Hypothalamus (tissue), 51 donors: ENCODE measurements around the gene HCK.

ENCODE experiments used
- DNase-seq, 51 donors: peaks; one replicate each; lab custom pipeline; 2025; lab: John Stamatoyannopoulos, UW

Gene HCK

DNA sequence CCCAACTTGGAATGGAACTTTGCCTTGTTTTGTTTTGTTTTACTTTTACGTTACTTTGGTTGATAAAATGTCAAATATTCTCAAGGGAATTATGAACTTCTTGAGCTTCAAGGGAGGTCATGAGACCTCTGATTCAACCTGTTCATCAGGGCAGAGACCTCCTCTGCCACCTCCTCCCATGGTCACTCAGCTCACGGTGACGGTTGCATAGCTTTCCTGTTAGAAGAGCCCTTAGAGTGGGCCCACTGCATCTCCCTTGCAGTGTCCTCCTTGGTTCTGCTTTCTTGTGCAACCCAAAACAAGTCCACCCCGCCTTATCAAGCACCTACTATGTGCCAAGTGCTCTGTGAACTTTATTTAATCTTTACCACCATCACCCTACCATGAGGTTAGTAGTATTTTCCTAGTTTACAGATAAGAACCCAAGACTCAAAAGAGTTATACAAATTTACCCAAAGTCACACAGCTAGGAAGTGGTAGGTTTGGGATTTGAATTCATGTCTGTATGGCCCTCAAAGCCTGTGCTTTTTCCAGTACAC lies 72.9 kb downstream of the HCK start:
- DNase-seq = no peak

DNA sequence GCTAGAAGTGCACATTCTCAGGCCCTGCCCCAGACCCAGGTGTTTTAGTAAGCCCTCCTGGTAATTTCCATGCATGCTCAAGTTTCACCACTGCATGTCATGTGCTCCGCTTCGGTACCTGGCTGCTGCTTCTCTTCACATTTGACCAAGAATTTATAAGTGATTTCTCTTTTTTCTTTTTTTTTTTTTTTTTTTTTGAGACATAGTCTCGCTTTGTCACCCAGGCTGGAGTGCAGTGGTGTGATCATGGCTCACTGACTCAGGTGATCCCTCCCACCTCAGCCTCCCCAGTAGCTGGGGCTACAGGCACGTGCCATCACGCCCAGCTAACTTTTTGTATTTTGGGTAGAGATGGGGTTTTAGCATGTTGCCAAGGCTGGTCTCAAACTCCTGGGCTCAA lies 73.5 kb downstream of the HCK start:
- DNase-seq = no peak

DNA sequence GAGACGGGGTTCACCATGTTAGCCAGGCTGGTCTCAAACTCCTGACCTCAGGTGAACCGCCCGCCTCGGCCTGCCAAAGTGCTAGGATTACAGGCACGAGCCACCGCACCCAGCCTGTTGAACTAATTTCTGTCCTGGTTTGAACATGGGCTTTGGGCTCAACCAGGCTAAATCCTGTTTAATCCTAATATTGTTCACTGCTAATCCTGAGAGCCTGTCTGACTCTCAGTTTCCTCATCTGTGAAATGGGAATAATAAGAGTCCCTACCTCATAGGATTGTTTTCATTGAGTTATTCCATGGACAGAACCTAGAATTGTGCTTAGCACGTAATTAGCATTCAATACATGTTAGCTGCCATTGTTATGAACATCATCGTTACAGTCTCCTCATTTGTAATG lies 74.9 kb downstream of the HCK start:
- no peak for DNase-seq

DNA sequence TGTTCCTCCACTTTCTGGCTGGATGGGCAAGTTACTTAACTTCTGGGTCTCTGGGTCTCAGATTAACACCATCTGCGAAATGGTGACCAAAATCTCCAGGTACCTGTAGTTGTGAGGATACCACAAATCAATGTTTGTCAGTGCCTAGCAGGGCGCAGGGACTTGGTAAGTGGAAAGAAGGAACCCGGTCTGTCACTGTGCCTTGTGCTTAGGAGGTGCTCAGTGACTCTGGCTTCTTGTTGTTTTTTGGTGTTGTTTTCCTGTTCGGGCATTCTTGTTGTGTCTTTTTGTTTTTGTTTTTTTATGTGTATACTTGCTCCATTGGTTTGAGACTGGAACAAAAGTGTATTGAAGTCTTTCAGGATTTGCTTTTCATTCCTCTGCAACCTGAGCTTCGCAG lies 75.3 kb downstream of the HCK start:
- DNase-seq = no peak

DNA sequence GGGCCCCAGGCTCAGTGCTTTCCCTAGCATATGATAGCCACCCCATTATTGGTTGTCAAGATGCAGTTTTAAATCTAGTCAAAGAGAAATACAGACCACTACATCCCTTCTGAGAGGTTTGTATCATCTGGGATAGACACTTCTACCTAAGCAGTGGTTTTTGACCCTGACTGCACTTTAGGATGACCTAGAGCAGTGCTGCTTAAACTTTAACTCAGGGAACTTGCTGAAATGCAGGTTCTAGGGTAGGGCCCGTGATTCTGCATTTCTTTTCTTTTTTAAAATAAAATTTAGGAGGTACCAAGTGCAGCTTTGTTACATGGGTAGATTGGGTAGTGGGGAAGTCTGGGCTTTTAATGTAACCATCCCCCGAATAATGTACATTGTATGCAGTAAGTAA lies 76.1 kb downstream of the HCK start:
- DNase-seq = no peak

DNA sequence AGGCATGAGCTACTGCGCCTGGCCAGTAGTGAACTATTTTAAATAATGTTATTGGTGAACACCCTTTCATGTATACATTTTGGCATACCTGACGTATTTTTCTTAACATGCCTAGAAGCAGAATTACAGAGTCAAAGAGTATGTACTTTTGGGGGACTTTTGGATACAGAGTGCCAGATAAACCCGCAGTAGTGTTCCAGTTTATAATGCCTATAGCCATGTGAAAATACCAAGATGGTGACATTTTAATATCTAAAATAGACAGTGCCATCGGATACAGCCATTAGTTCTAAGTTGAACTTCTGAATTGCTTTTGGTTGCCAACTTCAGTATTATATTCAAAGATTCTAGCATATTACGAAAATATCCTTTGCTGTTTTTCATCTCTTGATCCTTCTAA lies 77.8 kb downstream of the HCK start:
- no peak for DNase-seq

DNA sequence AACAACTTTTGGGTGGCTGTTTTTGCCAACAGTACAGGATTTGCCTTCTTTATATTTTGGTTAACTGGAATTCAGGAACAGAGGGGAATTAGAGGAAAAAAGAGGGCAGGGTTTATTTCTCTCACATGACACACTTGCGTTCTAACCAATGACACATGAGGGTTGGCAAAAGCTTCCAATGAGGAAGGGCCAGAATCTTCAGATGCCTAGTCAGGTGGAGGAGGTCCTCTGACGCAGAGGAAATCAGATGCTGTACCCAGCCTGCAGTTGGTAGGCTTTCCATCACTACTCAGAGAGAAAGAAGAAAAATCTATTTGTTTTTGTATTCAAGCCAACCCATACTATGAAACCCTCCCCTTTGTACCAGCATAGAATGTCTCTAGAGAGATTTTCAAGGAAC lies 78.3 kb downstream of the HCK start:
- no peak for DNase-seq

DNA sequence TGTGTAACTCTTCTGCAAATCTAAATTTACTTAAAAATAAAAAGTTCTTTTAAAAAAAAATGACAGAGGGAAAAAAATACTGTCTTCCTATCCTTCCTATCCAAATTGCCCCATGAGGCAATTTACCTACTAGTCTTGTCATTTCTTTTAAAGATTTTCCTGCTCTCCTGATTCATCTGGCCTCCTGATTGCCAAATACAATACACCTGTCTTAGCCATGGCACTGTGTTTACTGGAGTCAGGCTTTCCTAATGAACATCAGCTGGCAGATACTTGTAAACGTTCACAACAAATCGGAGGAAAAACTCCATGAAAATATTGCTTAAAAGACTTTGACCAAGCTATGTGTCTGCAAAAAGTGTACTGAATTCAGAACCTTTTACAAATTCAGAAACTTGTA lies 78.9 kb downstream of the HCK start:
- no peak for DNase-seq

DNA sequence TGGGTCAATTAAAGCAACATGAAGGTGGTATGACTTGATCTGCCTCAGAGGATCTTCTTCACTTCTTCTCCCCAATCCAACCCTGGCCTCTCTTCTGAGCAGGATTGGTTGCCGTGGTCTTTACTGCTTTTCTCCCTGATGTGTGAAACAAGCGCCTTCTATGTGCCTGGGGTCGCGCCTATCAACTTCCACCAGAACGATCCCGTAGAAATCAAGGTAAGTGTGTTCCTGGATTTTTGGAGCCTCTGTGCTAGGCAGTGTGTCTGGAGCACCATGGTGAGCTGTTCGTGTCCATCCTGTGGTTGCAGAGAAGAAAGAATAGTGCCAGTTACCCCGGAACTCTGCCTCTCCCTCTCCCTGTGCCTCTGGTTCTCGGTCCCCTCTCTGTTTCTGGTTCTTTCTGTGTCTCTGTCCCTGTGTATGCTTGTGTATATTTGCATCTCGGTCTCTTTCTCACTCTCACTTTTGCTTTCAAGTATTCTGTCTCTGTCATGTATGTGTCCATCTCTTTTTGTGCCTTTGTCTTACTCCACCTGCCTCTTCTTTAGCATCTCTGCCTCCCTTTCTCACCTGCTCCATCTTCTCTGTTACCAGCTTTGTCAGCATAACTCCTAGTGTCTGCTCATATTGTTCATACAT lies 81.0 kb downstream of the HCK start:
- DNase-seq = no peak

DNA sequence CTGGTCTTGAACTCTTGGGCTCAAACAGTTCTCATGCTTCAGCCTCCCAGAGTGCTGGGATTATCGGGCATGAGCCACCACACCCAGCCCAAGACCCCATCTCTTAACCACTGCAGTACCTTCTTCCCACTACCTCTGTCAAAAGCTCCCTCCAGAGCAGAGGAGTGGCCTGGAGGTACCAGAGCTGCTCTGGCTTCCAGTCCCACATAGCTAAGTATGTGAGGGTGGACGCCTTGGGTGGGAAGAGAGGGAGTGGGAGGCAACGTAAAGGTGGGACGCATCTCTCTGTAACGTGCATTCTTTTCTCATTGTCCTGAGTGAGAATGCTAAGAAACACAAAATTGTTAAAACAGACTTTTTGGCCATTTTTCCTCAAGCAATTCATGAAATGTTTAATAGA lies 82.0 kb downstream of the HCK start:
- DNase-seq = no peak

DNA sequence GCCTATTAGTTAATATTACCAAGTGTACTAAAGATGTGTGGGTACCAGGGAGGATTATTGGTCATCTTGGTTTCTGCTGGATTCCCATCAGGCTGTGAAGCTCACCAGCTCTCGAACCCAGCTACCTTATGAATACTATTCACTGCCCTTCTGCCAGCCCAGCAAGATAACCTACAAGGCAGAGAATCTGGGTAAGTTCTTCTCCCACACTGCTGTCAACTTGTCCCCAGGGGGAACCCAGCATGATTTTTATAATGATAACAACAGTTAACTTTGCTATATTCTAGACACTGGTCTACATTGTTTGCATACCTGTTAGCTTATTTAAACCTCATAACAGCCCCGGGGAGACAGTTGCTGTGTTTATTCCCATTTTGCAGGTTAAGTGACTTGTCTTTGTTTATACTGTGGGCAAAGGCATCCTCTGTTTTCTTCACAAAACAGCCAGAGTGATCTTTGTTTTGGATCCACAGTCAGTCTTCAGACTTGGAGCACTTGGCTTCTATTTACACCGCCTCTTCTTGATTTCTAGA lies 84.0 kb downstream of the HCK start:
- DNase-seq = no peak

DNA sequence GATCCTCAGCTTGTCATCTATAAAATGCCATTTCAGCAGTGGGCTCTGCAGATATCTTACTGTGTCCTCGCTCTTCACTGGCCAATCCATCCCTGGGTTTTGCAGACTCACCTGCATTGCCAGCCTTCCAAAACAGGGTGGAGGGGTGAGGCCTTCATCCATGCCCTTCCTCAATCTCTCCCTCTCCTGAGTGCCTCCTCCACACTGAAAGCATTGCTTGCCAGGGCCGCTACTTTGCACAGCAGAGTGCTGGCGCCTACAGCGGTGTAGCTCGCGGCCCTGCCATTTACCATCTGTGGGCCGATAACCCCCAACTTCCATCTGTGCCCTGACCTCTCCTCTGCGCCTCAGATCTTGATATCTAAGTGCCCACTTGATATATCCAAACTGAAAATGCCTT lies 86.9 kb downstream of the HCK start:
- no peak for DNase-seq

DNA sequence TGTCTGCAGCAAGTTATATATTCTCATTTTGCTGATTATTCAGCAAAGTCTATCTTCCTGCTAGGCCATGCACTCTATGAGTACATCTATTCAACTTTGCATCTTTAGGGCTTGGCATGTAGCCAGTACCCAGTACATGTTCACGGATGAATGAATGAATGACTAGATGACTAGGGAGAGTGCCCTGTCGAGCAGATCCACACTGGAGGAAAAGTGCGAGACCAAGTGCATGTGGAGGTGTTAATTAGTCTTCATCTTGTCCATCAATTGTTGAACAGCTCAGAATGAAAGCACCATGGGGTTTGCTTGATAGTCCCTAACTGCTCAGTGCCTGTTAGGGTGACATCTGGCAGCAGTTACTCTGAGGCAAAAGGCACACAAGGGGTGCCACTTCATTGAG lies 87.9 kb downstream of the HCK start:
- DNase-seq = no peak

DNA sequence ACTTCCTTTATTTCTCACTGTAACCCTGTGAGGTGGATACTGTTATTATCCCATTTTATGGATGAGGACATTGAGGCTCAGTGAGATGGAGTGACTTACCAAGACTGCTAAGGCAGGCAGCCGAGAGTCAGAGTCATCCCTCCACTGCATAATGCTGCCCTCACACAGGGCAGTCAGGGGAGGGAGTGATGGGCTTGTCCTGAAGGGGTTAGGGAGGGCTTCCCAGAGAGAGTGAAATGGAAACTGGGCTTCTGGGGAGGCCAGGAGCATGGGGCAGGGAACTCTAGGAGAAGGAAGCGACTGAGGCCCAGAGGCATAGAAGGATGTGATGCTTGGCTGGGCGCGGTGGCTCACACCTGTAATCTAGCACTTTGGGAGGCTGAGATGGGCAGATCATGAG lies 88.6 kb downstream of the HCK start:
- DNase-seq = no peak

DNA sequence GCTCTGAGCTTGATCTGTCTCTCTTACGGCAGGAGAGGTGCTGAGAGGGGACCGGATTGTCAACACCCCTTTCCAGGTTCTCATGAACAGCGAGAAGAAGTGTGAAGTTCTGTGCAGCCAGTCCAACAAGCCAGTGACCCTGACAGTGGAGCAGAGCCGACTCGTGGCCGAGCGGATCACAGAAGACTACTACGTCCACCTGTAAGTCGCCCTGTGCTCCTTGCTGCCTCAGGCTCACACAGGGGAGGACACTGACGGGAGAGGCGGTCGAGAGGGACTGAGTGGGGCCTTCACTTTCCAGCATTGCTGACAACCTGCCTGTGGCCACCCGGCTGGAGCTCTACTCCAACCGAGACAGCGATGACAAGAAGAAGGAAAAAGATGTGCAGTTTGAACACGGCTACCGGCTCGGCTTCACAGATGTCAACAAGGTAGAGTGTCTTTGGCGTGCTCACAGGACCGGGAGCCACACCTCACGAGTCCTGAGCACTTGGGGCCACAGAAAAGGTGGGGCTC lies 89.5 kb downstream of the HCK start:
- DNase-seq = no peak

DNA sequence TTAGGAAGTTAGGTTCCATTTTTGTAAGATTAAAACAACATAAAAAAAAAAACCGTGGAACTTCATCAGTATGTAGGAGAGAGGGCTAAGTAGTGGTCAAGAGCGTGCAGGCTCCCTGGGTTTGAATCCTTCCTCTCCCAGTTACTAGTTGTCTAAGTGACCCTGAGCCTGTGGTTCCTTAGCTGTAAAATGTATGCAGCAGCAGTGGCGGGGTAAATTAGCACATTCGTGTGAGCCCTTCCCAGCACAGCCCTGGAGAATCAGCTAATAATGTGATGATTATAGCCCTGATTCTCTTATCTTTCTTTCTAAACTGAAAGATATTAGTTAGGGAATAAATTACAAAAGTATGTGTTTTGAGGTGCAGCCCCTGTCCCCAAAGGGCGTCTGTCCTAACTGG lies 90.0 kb downstream of the HCK start:
- DNase-seq = no peak

DNA sequence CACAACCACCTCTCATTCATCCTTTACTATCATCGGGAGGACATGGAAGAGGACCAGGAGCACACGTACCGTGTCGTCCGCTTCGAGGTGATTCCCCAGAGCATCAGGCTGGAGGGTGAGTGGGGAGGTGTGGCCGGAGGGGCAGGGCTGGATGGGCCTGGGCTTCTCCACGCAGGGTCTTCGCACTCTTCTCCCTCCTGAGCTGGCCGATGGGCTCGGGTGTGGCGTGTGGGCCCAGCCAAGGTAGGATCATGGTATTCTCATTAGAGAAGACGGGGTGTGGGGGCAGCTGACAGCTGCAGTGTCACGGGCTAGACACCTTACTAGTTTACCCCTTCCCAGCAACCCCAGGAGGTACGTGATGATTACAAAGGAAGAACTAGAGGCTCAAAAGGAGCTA lies 90.9 kb downstream of the HCK start:
- no peak for DNase-seq

DNA sequence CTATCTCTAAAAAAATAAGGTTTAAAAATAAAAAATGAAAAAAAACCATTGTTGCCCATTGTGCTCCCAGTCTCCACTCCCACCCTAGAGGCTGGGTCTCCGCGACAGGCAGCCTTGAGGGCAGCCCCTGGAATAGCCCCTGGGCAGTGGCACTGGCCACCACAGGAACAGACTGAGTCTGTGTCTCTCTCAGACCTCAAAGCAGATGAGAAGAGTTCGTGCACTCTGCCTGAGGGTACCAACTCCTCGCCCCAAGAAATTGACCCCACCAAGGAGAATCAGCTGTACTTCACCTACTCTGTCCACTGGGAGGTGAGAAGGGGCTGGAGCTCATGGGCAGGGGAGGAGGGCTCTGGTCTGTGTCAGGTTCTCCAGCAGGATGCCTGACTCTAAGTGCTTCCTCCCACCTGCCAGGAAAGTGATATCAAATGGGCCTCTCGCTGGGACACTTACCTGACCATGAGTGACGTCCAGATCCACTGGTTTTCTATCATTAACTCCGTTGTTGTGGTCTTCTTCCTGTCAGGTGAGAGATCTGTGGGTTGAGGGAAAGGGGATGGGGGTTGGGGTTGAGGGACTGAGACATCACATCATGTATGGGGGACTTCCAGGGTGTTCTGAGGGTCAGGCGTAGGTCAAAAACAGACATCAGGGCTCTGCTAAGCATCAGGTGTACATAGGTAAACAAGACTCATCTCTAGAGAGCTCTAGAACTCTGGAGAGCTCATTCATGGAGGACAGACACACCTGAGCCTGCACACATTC lies 93.0 kb downstream of the HCK start:
- no peak for DNase-seq

DNA sequence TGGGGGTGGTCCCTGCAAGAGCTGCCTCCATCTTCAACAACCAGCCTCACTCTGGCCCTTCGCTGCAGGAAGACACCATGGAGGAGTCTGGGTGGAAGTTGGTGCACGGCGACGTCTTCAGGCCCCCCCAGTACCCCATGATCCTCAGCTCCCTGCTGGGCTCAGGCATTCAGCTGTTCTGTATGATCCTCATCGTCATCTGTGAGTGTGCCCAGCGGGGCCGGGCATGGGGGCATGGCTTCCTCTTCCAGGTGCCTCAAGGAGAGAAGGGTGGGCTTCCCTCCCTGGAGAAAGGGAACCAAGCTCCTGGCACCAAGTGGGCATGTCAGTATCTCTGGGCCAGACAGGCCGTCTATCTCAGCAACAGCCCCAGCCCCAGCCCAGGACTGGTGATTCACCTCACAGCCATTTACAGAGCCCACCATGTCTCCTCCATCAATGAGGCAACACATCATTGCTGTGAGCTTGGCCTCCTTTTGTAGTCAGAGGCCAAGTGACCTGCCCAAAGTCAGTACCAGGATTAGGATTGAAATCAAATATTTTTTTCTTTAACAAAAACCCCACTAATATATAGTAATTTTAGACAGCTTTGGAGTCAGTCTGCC lies 97.6 kb downstream of the HCK start:
- DNase-seq = no peak

DNA sequence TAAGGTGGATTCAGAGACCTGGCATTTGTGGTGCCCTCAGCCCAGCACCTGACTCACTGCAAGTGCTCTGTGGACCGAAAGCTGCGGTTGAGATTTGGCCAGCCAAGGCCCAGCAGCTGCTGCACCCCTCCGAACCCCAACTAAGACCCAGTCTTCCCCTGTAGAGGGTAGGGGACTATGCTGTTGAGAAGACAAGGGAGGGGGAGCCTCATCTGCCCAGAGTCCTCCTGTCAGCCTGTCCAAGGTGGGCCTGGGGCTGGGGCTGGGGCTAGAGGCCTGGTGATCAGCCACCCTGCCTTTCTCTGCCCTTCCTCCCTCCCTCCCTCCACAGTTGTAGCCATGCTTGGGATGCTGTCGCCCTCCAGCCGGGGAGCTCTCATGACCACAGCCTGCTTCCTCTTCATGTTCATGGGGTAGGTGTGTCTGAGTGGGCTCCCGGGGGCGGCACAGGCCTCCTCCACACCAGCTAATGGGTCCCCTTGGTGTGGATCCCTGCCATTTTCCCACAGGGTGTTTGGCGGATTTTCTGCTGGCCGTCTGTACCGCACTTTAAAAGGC lies 98.3 kb downstream of the HCK start:
- no peak for DNase-seq
